ENCODE data around the gene SMG6.

The SMG6 gene

GRCh38 chr17:2101448-2102257 lies 201.9 kb downstream of the SMG6 start:
- TF ChIP-seq CTCF (IDR thresholded peaks at IDR 0.05) = no peak

GRCh38 chr17:2095536-2095910 lies 208.1 kb downstream of the SMG6 start:
- TF ChIP-seq CTCF (IDR thresholded peaks at IDR 0.05) = no peak

- peak; percentile 91 for TF ChIP-seq CTCF (IDR thresholded peaks at IDR 0.05)
These were observed 208.6 kb downstream of the SMG6 start for GRCh38 chr17:2094891-2095535.

- no peak for TF ChIP-seq CTCF (IDR thresholded peaks at IDR 0.05)
These were observed 210.2 kb downstream of the SMG6 start for GRCh38 chr17:2093349-2093748.

- TF ChIP-seq CTCF (IDR thresholded peaks at IDR 0.05) = no peak
These were observed 211.3 kb downstream of the SMG6 start for GRCh38 chr17:2092253-2092652.

- no peak for TF ChIP-seq CTCF (IDR thresholded peaks at IDR 0.05)
These were observed 212.6 kb downstream of the SMG6 start for GRCh38 chr17:2090804-2091534.

GRCh38 chr17:2090210-2090641 lies 213.4 kb downstream of the SMG6 start:
- no peak for TF ChIP-seq CTCF (IDR thresholded peaks at IDR 0.05)
